Fibroblast of gingiva (primary cell): ENCODE results near the gene TARS3.
"Not testable (repeated sequence)": the region's sequence is repeated elsewhere in the genome, so short reads cannot be mapped to it uniquely, and the experiment has no call there.

Experiments used
- DNase-seq: peaks from one replicate; pipeline ENCODE4 v3.0.0-alpha.2; 2011; ENCODE audit warnings: low read depth

Gene TARS3

DNA sequence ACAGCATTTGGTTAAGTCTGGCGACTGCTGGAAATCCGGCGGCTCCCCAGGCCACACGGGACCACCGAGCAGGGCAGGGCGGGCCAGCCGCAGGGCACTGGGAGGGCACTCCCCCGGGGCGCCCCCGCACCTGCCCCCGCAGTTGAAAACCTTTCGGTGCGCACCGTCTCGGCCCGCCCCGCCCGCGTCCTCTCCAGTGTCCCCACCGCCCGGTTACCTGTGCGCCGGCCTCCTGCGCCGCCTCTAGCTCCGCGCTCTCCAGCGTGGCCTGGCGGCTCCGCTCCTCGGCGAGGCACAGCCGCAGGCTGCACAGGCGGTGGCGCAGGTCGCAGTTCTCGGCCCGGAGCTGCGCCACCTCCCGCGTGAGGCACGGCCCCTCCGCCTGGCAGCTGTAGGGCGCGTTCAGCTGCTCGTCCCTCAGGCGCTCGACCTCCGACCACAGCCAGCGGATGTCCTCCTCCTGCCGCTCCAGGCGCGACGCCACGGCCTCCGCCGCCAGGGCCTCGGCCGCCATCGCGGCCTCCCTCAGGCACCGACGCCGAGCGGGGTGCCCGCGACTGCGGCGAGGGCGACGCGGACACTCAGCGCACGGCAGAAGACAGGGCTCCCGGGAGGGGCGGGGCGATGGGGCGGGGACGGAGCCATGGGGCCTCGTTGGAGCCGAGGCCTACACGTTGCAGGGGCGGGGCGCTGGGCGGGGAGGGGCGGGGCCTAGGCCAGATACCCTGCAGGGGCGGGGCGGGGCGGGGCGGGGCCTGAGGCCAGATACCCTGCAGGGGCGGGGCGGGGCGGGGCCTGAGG is at the start of gene TARS3:
TSS of gene TARS3 (minus strand) at position 600 of the 801 bp plus-strand sequence. CDS start at position 514, 86 bp downstream.
- peak; percentile 88 for DNase-seq

- no peak for DNase-seq
Observed at GRCh38 chr15:101773496-101774100, 49.3 kb upstream of the TARS3 start.

GRCh38 chr15:101772921-101773320 is 48.6 kb upstream of the TARS3 start:
- no peak for DNase-seq

GRCh38 chr15:101767083-101767640 is 42.9 kb upstream of the TARS3 start:
- DNase-seq: not testable (repeated sequence)

DNA sequence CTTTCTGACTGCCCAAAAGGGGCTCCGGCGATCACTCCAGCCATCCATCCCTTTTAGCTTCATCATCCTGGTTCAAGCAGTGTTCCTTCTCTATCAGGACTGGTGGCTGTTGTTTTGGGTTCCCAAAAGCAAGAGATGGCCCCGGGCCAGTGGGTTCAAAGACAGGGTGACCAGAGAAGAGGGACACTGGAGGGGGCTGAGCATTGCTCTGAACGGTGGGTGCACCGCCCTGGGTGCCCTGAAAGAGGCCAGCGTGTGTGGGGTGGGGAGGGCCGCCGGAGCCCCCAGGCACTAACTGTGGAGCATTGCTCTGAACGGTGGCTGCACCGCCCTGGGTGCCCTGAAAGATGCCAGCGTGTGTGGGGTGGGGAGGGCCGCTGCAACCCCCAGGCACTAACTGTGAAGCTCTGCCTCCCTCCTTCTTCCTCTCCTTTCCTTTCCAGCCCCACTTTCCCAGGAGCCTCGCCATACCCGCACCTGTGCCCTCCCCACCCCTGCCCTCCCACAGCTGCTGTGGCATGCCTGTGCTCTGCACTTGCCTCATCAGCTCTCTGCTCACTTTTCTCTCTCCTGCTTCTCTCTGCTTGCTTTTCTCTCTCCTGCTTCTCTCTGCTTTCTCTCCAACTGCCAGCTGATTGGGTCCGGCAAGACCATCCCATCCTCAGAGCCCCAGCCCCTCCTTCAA is 41.6 kb upstream of the TARS3 start:
- DNase-seq: no peak

DNA sequence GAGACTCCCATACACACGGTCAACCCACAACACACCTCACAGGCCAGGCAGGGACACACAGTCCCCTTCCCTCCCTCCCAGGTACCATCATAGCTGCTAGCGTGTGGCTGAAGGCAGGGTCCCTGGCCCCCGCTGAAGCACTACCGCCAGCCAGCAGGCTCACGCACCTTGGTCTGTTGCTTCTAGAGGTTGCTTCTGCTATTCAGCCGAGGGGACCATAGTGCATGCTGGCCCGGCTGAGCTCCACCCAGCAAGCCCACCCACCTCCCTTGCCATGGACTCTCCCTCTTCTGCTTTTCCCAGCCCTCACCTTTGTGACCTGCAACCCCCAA is 41.0 kb upstream of the TARS3 start:
- DNase-seq: not testable (repeated sequence)

- DNase-seq: peak; percentile 23
Observed at GRCh38 chr15:101764669-101765339, 40.5 kb upstream of the TARS3 start.

DNA sequence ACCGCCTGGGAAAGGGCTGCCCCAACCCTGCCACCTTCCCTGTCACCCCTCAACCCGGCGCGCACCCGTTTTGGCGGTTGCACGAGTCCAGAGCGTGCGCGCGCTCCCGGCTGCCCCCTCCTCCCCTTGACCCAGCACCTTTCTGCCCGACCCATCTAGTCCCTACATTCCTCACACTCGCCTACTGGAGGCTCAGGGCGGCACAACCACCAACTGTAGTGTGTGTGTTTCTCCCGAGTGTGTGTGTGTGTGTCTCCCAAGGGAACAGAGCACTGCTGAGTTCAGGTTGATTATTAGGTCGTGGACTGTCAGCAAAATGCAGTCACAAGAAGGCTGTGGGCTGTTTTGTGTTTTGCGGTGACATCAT is 22.4 kb upstream of the TARS3 start:
- DNase-seq: not testable (repeated sequence)

GRCh38 chr15:101734837-101735236 is 10.6 kb upstream of the TARS3 start:
- not testable (repeated sequence) for DNase-seq

- no peak for DNase-seq
Observed at GRCh38 chr15:101733545-101733944, 9.3 kb upstream of the TARS3 start.

DNA sequence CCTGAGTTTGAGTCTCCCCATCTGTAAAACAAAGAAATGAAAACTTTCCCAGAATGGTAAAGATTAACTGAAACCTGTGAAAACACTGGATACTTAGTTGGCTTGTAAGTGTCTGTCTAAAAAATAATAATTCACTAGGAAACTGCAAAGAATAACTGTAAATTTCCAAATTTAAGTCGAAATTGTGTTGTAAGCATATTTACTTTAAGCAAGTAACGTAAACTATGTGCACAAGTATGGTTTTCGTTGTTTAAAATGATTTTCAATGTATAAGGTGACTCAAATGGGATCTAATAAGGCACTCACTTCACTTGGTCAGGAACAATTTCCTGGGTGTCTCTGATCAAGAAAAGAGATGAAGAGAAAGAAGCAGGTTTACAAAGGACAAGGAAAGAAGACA is 8.5 kb upstream of the TARS3 start:
- DNase-seq: no peak

GRCh38 chr15:101731746-101732145 is 7.5 kb upstream of the TARS3 start:
- DNase-seq: no peak

DNA sequence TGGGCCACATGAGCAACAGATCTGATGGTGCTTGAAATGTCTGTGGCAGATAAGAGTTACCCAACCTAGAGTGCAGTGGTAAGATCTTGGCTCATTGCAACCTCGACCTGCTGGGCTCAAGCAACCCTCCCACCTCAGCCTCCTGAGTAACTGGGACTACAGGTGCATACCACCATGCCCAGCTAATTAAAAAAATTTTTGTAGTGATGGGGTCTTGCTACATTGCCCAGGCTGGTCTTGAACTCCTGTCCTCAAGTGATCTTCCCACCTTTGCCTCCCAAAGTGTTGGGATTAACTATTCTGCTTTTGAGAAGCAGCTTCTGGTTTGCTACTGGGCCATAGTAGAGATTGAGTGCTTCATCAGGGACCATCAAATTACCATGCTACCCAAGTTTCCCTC is 2.9 kb upstream of the TARS3 start:
- no peak for DNase-seq

DNA sequence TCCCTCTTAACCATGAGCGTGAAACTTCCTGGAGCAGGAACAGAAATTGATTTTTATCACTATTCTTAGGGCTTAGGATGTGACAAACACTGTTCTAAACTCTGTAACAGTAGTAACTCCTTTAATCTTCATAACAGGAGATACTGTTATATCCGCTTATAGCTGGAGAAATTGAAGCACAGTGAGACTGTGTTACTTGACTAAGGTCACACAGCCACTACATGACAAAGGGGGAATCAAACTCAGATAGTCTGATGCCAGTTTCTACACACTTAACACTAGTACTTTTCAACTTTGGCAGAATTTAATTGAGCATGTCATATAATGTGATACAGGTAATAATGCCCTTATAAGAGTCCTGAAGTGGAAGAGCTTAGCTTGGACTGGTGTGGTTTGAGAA is 800 bp upstream of the TARS3 start:
- DNase-seq: no peak

DNA sequence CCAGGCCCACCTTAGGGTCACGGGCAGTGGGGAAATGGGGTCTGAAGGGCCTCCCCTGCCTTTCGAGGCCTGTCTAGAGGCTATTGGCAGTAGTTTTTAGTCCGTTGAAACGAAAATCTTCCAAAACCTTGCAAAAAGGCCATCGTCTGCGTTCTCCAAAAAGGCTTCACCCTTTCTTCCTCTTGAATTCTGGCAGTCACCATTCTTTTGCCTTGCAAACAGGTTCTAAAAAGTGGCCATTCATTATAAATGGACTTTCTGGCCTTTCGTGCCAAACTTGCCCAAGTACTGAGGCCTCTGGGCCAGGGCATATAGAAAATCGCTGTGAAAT is 367 bp upstream of the TARS3 start:
- DNase-seq: no peak

DNA sequence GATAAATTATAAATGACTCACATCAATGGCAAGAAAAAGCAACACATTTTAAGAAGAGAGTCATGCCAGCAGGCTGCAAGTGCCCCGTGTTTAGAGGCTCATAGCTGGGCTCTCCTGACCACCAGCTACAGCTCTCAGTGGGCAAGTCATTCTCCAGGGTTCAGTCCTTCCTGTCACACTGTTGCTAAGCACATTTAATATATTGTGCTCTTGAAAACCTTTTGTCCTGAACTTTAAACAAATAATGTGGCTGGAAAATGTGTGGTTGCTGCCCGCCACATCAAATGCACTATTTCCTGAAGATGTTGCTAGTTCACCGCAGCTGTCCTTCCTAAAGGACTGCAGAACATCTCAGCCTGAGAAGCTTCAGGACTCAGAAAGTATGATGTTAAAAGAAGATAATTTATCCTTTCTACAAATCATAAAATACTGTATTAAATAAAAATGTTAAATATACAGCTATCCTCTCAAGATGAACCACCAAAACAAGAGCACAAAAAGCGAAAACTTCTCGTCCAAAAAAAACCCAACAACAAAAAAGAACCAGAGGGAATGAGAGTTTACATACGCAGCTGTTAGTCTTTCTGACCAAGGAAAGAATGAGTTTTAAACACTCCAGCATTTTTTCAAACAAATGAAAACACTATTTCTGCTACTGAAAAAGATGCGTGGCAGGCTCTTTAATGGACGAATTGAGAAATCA is 951 bp downstream of the TARS3 start:
- DNase-seq: no peak

GRCh38 chr15:101718896-101719295 is 5.4 kb downstream of the TARS3 start:
- no peak for DNase-seq

GRCh38 chr15:101712078-101712477 is 12.2 kb downstream of the TARS3 start:
- DNase-seq: no peak

DNA sequence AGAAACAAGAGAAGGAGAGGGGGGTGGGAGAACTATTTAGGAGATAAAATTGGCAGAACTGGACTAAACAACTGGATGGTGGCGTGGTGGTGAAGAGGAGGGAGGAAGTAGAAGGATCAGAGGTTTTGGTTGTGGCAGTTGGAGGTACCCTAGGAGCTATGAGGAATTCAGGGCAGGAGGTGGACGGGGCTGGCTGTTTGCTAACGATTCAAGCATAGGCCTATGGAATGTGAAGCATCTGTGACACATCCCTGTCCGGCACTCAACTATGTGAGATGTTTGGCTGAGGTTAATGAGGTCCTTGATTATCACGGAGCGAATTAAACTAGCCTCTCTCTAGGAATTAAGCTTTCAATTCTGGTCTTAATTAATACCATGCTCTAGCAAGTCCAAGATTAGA is 13.5 kb downstream of the TARS3 start:
- DNase-seq: peak; percentile 10

- DNase-seq: no peak
Observed at GRCh38 chr15:101709466-101709865, 14.8 kb downstream of the TARS3 start.

- no peak for DNase-seq
Observed at GRCh38 chr15:101707983-101708382, 16.3 kb downstream of the TARS3 start.

DNA sequence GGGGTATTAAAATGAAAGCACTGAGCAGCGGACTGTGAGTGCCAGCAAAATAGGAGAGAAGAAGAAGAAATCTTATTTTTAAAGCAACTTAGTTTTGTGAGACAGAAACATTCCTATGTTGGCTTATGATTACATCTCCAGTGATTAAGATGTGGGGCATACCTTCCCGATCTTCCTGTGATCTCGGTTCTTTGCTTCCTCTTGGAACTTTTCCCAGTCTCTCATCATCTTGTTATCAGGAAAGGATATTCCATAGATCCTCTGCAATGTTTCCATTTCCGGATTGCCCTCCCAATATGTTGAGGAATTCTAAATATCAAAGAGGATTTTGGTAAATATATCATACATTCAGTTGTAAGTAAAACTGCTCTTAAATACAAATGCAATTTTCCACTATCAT is 22.2 kb downstream of the TARS3 start:
- DNase-seq: no peak
